ENCODE measurements around the gene ASCC2.

The ASCC2 gene

DNA sequence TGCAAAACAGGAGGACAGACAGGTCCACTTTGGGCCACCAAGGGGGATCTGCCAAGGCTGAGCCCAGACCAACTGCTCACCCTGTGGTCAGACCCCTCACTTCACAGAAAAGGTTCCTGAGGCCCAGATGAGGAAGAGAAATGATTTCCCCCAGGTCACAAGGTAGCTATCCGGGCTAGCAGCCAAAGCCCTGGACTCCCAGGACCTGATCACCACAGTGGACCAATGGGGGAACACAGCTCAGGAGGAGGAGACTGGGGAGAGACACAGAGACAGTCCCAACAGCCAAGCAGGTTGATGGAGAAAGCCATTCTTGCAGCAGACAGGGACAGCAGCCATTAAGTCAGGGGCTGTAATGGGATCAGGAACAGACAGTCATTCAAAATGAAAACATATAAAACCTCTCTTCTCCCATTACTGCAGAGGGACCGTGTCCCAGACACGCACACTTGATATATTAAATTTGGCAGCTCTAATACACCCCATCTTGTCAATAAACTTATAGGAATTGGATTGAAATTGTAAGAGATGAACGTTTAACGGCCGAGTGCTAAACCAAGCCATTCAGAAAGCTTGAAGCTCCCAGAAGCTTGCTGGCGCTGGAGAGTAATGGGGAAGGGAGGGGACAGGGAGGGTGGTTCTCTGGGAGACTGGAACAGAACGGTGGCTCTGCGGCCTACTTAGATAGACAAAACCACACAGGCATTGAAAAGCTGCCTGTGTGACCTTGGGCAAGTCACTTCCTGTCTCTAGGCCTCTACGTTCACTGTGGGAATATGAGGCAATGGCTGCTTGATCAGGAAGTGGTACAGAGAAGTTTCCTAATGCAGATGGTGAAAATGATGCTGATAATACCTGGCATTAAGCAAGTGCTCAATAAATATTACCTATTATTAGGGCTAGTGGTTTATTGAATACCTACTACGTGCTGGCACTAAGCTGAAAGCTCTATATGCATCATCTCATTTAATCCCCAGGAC, 87.2 kb downstream of the ASCC2 start:
- DNase-seq, result peak; percentile 27

DNA sequence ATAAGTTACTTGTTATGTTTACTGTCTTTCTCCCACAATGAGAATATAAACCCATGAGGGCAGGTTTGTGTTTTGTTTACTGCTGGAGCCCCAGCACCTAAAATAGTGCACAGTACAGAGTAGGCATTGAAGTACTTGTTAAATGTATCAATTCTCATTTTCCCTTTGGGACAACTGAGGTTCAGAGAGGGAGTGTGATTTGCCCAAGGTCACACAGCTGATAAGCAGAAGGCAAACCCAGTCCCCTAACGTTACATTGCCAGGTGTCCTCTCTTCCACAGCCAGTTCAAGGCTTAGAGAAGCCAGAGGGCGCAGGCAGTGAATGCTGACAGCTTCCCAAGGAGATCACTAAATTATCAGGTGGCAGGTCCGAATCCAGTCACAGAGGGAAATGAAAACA, 88.0 kb downstream of the ASCC2 start:
- no peak for DNase-seq

DNA sequence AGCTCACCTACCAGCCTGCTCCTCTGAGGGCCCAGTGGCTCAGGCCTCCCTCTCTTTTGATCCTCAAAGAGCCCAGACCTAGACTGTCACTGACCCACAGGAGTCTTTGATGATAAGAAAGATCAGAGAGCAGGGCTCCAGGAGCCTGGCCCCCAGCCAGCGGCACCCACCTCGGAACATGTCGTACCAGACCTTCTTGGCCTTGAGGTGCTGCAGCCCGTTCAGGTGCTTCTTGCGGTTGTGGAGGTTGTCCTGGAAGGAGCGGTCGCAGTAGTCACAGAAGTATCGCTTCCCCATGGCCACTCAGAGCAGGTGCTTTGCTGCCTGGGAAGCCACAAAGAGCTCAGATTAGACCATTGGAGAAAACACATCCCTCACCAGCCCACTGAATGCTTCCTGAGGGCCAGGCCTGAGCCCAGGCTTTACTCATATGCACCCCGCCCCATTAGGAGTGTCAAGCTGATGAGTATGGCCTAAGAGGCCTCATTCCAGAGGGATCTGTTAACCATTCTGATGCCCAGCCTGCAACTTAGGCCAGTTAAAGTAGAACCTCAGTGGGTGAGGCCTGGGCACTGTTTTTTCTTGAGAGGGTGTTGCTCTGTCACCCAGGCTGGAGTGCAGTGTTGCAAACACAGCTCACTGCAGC, 89.7 kb downstream of the ASCC2 start:
- DNase-seq, result no peak

DNA sequence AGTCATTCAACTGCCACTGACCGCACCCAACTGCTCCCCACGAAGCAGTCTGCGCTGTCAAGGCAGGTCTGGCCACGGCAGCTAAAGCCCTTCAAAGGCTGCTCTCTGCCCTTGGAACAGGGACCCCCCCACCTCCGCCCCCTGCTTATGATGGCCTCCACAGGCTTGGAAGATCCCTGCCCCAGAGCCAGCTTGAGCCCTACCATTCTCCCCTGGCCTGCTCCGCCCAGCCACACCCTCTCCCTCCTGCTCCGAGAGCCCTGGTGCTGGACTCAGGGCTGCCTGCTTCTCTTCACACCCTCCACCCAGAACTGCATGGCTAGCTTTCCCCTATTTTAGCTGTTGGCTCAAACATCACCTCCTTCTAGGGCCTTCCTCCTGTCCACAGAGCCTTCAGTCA, 90.2 kb downstream of the ASCC2 start:
- no peak for DNase-seq

DNA sequence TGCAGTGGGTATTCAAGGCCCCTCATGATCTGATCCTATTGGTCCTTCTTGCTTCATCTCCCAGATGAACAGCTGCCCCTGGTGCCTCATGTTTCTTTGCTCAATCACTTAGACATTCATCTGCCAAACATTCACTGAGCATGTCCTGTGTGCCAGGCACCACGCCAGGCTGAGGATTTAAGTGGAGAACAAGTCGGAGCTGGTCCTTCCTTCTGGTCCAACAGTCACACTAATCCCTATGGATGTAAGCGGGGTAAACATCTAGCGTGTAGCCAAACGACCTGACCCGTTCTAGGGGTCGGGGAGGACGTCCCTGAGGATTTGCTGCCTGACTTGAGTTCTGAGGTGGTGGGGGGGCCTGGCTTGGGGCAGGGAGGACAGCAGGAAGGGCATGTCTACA, 93.2 kb downstream of the ASCC2 start:
- DNase-seq, result peak; percentile 99

DNA sequence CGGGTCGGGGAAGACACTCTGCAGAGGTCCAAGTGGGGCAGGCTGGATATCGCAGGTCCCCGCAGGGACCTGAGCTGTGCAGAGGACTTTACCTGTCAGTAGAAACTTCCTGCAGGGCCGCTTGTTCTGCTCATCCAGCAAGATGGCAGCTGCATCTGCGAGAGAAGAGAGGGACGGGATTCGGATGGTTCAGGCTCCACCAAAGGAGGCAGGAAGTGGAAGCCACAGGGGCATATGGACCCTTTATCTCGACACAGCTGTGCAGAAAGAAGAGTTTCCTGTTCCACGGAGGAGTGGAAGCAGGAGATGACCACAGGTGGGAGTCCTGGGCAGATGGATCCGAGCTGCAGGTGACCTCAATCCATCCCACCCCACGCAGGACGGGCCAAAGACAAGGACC, 95.7 kb downstream of the ASCC2 start:
- DNase-seq, result no peak

DNA sequence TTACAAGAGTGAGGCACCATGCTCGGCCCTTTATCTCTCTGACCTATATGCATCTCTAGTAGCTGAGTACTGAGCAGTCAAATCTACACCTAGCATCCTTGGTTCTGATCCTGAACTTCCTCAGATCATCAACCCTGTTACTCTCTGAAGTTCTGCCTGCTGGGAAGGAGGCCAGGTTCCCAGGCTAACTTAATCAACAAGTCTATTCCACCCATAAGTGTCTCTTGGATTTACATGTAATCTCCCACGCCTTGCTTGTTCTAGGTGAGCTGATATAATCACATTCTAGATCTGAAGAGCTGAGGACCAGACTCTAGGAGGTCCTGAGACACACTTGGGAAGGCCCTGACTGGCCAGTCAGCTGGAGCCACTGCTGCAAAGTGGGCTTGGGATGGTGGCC, 96.1 kb downstream of the ASCC2 start:
- DNase-seq, result no peak

DNA sequence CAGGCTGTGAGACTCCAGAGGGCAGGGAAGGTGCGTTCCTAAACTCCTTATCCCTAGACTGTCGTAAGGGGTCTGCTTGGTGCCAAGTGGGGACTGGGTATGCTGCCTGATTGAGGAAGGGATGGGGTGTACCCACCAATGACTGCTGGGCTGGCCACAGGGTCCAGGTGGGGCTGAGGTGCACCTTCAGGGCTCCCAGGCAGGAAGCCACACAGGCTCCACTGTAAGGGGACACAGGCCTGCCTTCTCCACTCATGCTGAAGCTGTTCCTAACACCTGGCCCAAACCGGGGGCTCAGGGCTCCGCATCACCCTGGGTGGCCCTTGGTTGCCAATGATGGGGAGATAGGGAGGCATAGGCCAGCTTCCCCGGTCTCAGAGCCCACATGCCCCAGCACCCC, 97.9 kb downstream of the ASCC2 start:
- DNase-seq, result no peak

DNA sequence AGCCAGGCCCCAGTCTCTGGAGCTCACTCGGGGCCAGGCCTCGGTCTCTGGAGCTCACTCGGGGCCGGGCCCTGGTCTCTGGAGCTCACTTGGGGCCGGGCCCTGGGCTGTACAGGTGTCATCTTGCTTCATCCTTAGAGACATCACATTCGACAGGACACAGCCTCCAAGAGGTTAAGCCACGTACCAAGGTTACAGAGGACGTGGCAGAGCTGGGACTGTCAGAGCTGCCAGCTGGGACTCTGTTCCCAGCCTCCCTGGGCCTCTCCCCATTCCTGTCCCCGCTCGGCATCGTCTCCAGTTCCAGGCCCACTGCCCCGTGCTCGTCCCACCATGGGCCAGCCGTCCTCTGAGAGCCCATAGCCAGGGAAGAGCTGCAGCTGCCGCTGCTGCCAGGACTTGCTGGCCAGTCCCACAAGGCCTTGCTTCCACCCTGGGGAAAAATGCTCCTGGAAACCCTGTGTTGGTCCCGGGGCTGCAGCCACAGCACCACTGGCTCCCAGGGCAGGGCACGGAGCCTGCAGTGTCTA, 98.7 kb downstream of the ASCC2 start:
- no peak for DNase-seq

All from NCI-H446 treated with DMSO at 0.1 percent for 48 hours (cell line).